ENCODE results near the gene LPIN3. TPM values are rescaled to one million over a fixed set of nuclear protein-coding genes. Genes with fewer than 3 reads are reported as not detected.

Gene LPIN3
- total RNA-seq, 1 experiment from 2014 or later = 3.8 TPM

DNA sequence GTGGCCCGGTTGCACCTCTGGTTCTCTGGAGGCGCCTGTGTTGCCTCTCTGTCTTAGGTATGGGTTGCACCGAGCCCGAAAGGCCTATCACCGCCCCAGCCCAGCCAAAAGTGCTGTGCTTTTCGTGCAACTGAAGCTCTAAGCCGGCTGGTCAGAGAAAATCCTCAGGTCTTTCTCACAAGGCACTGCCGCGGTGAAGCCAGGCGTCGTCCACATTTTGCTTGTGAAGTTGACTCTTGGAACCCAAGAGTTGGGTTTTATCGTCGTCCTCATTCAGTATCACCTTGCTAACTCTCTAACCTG, 26.7 kb downstream of the LPIN3 start:
- H3K4me3 Mint-ChIP-seq = peak overlapping the region; percentile 68 to 88
- Histone ChIP-seq H3K27me3 (ENCODE audit: insufficient read depth, low read length) (peaks cover 19% of the 10 kb centered on the region), H3K14ac (ENCODE audit: insufficient read depth, low read length) (no peak overlapping the region), H4K5ac (ENCODE audit: insufficient read length, low read depth, low read length) (no peak overlapping the region), H3T11ph (ENCODE audit: low read length) (no peak overlapping the region), H4K20me1 (ENCODE audit: control insufficient read depth, insufficient read depth, insufficient read length) (no peaks in the 10 kb centered on the region), H4K8ac (replicated peaks; ENCODE audit: insufficient read length, low read depth, low read length) (no peak overlapping the region), H3K4ac (ENCODE audit: low read depth, low read length) (no peak overlapping the region), H3K23me2 (ENCODE audit: insufficient read length, low read depth, low read length, poor library complexity, severe bottlenecking) (peaks cover 3% of the 10 kb centered on the region), H3K4me1 (ENCODE audit: insufficient read depth, low read length) (no peaks in the 10 kb centered on the region), H2BK20ac (ENCODE audit: low read depth, low read length, poor library complexity, severe bottlenecking) (no peak overlapping the region), H3K9ac (ENCODE audit: extremely low read depth, insufficient read length, low read length) (no peak overlapping the region), H2AK5ac (ENCODE audit: insufficient read length, low read length) (no peak overlapping the region), H3K56ac (ENCODE audit: insufficient read length, low read depth, low read length) (no peak overlapping the region), H3K4me2 (ENCODE audit: insufficient read depth, insufficient read length, low read length) (peak overlapping the region; percentile 81), H3K79me1 (ENCODE audit: insufficient read depth, low read depth, low read length, poor library complexity, severe bottlenecking) (no peaks in the 10 kb centered on the region), H3K27ac (ENCODE audit: insufficient read length, low read depth, low read length) (no peak overlapping the region), H3K18ac (ENCODE audit: insufficient read length, low read depth, low read length) (no peak overlapping the region), H2AFZ (ENCODE audit: low read length) (no peak overlapping the region), H2BK5ac (ENCODE audit: insufficient read length, low read length) (no peak overlapping the region), H2BK120ac (ENCODE audit: low read depth, low read length, poor library complexity, severe bottlenecking) (no peak overlapping the region), H2BK15ac (ENCODE audit: low read depth, low read length) (no peak overlapping the region; the same call in 1 of the 2 replicates), H2BK12ac (ENCODE audit: insufficient read length, low read depth, low read length) (no peak overlapping the region), H3K9me3 (ENCODE audit: control insufficient read depth, low read depth, low read length) (peaks cover 4% of the 10 kb centered on the region), H3K23ac (ENCODE audit: insufficient read length, low read depth, low read length) (no peak overlapping the region), H3K79me2 (ENCODE audit: insufficient read depth, low read length) (no peaks in the 10 kb centered on the region), H4K91ac (ENCODE audit: insufficient read length, low read depth, low read length) (no peak overlapping the region)
- H3K27ac Mint-ChIP-seq = no peak overlapping the region
- peaks cover 0 to 6% (median 5%) of the 10 kb centered on the region in 3 experiments; a peak in 5 of 7 replicates for H3K36me3 Mint-ChIP-seq (ENCODE audit: insufficient read depth in 1 of 3, low read depth in 3 of 3)
- no peak for DNase-seq
- no CpG with 5 or more reads among the region's 13 CpGs for WGBS (ENCODE audit: extremely low coverage, insufficient read length, low lambda C conversion rate)
- peaks cover 59% of the 10 kb centered on the region for H3K27me3 Mint-ChIP-seq (ENCODE audit: low read depth)
- H3K4me1 Mint-ChIP-seq = peaks cover 10 to 11% of the 10 kb centered on the region in 2 experiments
- H3K9me3 Mint-ChIP-seq = peaks cover 7 to 12% of the 10 kb centered on the region in 2 experiments
- TF ChIP-seq, protein P1, sequence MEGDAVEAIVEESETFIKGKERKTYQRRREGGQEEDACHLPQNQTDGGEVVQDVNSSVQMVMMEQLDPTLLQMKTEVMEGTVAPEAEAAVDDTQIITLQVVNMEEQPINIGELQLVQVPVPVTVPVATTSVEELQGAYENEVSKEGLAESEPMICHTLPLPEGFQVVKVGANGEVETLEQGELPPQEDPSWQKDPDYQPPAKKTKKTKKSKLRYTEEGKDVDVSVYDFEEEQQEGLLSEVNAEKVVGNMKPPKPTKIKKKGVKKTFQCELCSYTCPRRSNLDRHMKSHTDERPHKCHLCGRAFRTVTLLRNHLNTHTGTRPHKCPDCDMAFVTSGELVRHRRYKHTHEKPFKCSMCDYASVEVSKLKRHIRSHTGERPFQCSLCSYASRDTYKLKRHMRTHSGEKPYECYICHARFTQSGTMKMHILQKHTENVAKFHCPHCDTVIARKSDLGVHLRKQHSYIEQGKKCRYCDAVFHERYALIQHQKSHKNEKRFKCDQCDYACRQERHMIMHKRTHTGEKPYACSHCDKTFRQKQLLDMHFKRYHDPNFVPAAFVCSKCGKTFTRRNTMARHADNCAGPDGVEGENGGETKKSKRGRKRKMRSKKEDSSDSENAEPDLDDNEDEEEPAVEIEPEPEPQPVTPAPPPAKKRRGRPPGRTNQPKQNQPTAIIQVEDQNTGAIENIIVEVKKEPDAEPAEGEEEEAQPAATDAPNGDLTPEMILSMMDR (conservative IDR thresholded peaks at IDR 0.05) = no peak

Data from H9 (cell line).